ENCODE results near the gene CNGA4.

DNA sequence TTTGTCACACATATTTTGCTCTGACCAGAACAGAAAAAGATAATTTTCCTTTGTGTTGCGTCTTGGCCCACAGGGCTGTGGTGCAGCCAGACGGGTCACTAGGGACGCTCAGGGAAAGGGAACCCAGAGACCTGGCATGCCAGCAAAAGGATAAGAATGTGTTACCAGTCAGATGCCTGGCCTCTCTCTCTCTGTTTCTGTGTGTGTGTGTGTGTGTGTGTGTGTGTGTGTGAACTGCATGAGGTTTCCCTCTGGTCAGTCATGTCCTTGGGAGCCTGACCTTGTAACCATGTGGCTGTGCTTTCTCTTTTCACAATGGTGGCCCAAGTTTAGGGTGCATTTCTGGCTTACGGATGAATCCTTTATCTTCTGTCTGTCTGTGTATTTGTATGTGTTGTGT, 46.1 kb downstream of the CNGA4 start:
- no peak for TF ChIP-seq POLR2AphosphoS5 (IDR thresholded peaks at IDR 0.05)
- TF ChIP-seq, protein P1, sequence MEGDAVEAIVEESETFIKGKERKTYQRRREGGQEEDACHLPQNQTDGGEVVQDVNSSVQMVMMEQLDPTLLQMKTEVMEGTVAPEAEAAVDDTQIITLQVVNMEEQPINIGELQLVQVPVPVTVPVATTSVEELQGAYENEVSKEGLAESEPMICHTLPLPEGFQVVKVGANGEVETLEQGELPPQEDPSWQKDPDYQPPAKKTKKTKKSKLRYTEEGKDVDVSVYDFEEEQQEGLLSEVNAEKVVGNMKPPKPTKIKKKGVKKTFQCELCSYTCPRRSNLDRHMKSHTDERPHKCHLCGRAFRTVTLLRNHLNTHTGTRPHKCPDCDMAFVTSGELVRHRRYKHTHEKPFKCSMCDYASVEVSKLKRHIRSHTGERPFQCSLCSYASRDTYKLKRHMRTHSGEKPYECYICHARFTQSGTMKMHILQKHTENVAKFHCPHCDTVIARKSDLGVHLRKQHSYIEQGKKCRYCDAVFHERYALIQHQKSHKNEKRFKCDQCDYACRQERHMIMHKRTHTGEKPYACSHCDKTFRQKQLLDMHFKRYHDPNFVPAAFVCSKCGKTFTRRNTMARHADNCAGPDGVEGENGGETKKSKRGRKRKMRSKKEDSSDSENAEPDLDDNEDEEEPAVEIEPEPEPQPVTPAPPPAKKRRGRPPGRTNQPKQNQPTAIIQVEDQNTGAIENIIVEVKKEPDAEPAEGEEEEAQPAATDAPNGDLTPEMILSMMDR (IDR thresholded peaks at IDR 0.05): no peak

Data from transverse colon (tissue), 4 donors.